Mucosa of stomach (tissue), 1 donor: Measurements from ENCODE around the gene PHAF1.

Experiments
- H3K27me3 ChIP-seq: one replicate; pipeline ENCODE4 v1.7.0; 2013; ENCODE audit warnings: mild to moderate bottlenecking, low read length; ENCODE audit not compliant: control insufficient read depth, insufficient read depth
- H3K36me3 ChIP-seq: one replicate; pipeline ENCODE4 v1.7.0; 2013; ENCODE audit warnings: low read length; ENCODE audit not compliant: control insufficient read depth, insufficient read depth
- H3K4me1 ChIP-seq: one replicate; pipeline ENCODE4 v1.7.0; 2013; ENCODE audit warnings: mild to moderate bottlenecking, low read length; ENCODE audit not compliant: control insufficient read depth, insufficient read depth
- H3K4me3 ChIP-seq: one replicate; pipeline ENCODE4 v1.7.0; 2013; ENCODE audit warnings: low read length
- H3K9ac ChIP-seq: one replicate; pipeline ENCODE4 v1.7.0; 2013; ENCODE audit warnings: mild to moderate bottlenecking, low read length, moderate library complexity
- H3K9me3 ChIP-seq: one replicate; pipeline ENCODE4 v1.7.0; 2013; ENCODE audit warnings: mild to moderate bottlenecking, low read length, moderate library complexity; ENCODE audit not compliant: control insufficient read depth
- donor health status: Pancreatic carcinoma.

Gene PHAF1

GRCh38 chr16:67088551-67088950 lies 21.2 kb upstream of the PHAF1 start:
- no peak overlapping the region for H3K4me3 ChIP-seq
- no peaks in the 10 kb centered on the region for H3K27me3 ChIP-seq
- no peaks in the 10 kb centered on the region for H3K36me3 ChIP-seq
- no peaks in the 10 kb centered on the region for H3K4me1 ChIP-seq
- no peaks in the 10 kb centered on the region for H3K9me3 ChIP-seq
- no peak overlapping the region for H3K9ac ChIP-seq

GRCh38 chr16:67089101-67089500 lies 20.6 kb upstream of the PHAF1 start:
- Histone ChIP-seq H3K27me3 (no peaks in the 10 kb centered on the region), H3K9ac (no peak overlapping the region), H3K4me1 (no peaks in the 10 kb centered on the region), H3K4me3 (no peak overlapping the region), H3K9me3 (no peaks in the 10 kb centered on the region), H3K36me3 (no peaks in the 10 kb centered on the region)

GRCh38 chr16:67091906-67092566 lies 17.7 kb upstream of the PHAF1 start:
- Histone ChIP-seq H3K4me1 (no peaks in the 10 kb centered on the region), H3K27me3 (no peaks in the 10 kb centered on the region), H3K9ac (no peak overlapping the region), H3K9me3 (no peaks in the 10 kb centered on the region), H3K4me3 (no peak overlapping the region), H3K36me3 (no peaks in the 10 kb centered on the region)

GRCh38 chr16:67093098-67093726 lies 16.5 kb upstream of the PHAF1 start:
- no peaks in the 10 kb centered on the region for H3K36me3 ChIP-seq
- H3K9me3 ChIP-seq = no peaks in the 10 kb centered on the region
- H3K9ac ChIP-seq = no peak overlapping the region
- H3K27me3 ChIP-seq = no peaks in the 10 kb centered on the region
- H3K4me1 ChIP-seq = no peaks in the 10 kb centered on the region
- no peak overlapping the region for H3K4me3 ChIP-seq

- Histone ChIP-seq H3K4me1 (no peaks in the 10 kb centered on the region), H3K9me3 (no peaks in the 10 kb centered on the region), H3K36me3 (no peaks in the 10 kb centered on the region), H3K9ac (no peak overlapping the region), H3K27me3 (no peaks in the 10 kb centered on the region), H3K4me3 (no peak overlapping the region)
Observed at GRCh38 chr16:67098599-67098998, 11.1 kb upstream of the PHAF1 start.

GRCh38 chr16:67100569-67101310 lies 9.0 kb upstream of the PHAF1 start:
- no peaks in the 10 kb centered on the region for H3K27me3 ChIP-seq
- peaks cover 6% of the 10 kb centered on the region for H3K4me1 ChIP-seq
- no peak overlapping the region for H3K4me3 ChIP-seq
- no peak overlapping the region for H3K9ac ChIP-seq
- H3K9me3 ChIP-seq = no peaks in the 10 kb centered on the region
- no peaks in the 10 kb centered on the region for H3K36me3 ChIP-seq

GRCh38 chr16:67101311-67102082 lies 8.2 kb upstream of the PHAF1 start:
- peaks cover 6% of the 10 kb centered on the region for H3K4me1 ChIP-seq
- no peaks in the 10 kb centered on the region for H3K9me3 ChIP-seq
- H3K36me3 ChIP-seq = no peaks in the 10 kb centered on the region

GRCh38 chr16:67104061-67104460 lies 5.7 kb upstream of the PHAF1 start:
- Histone ChIP-seq H3K27me3 (no peaks in the 10 kb centered on the region), H3K4me1 (peaks cover 9% of the 10 kb centered on the region), H3K36me3 (no peaks in the 10 kb centered on the region), H3K9ac (no peak overlapping the region), H3K4me3 (no peak overlapping the region), H3K9me3 (no peaks in the 10 kb centered on the region)

More at GRCh38 chr16:67101311-67102082, 8.2 kb upstream of the PHAF1 start:
- H3K4me3 ChIP-seq = no peak overlapping the region
- no peaks in the 10 kb centered on the region for H3K27me3 ChIP-seq
- no peak overlapping the region for H3K9ac ChIP-seq

- no peaks in the 10 kb centered on the region for H3K27me3 ChIP-seq
- no peaks in the 10 kb centered on the region for H3K36me3 ChIP-seq
- H3K4me3 ChIP-seq = no peak overlapping the region
- no peaks in the 10 kb centered on the region for H3K9me3 ChIP-seq
- H3K4me1 ChIP-seq = peaks cover 13% of the 10 kb centered on the region
- H3K9ac ChIP-seq = no peak overlapping the region
Observed at GRCh38 chr16:67104845-67105244, 4.9 kb upstream of the PHAF1 start.

GRCh38 chr16:67105246-67105645 lies 4.5 kb upstream of the PHAF1 start:
- Histone ChIP-seq H3K27me3 (no peaks in the 10 kb centered on the region), H3K9me3 (no peaks in the 10 kb centered on the region), H3K4me1 (peaks cover 13% of the 10 kb centered on the region), H3K9ac (no peak overlapping the region), H3K36me3 (no peaks in the 10 kb centered on the region), H3K4me3 (no peak overlapping the region)

- peaks cover 18% of the 10 kb centered on the region for H3K4me1 ChIP-seq
- no peak overlapping the region for H3K9ac ChIP-seq
- no peaks in the 10 kb centered on the region for H3K36me3 ChIP-seq
- H3K9me3 ChIP-seq = no peaks in the 10 kb centered on the region
- no peaks in the 10 kb centered on the region for H3K27me3 ChIP-seq
- H3K4me3 ChIP-seq = no peak overlapping the region
Observed at GRCh38 chr16:67105881-67106280, 3.9 kb upstream of the PHAF1 start.

- peaks cover 35% of the 10 kb centered on the region for H3K4me1 ChIP-seq
Observed at GRCh38 chr16:67108489-67108888, 1.3 kb upstream of the PHAF1 start.

More at GRCh38 chr16:67108489-67108888, 1.3 kb upstream of the PHAF1 start:
- Histone ChIP-seq H3K9ac (no peak overlapping the region), H3K9me3 (no peaks in the 10 kb centered on the region), H3K4me3 (no peak overlapping the region), H3K27me3 (no peaks in the 10 kb centered on the region), H3K36me3 (no peaks in the 10 kb centered on the region)
